H1 (cell line): Measurements from ENCODE around the gene EXOC2. TPM values are rescaled to one million over a fixed set of nuclear protein-coding genes. Genes with fewer than 3 reads are reported as not detected.

Experiments
- CTCF ChIA-PET: fragments of 300-600 bp; sonication (Branson Sonifier 250); formaldehyde crosslinking; loops from one replicate; lab custom pipeline; 2021; ENCODE audit not compliant: partially characterized antibody; lab: Charles Lee
- POLR2A ChIA-PET: fragments of 300-600 bp; sonication (Branson Sonifier 250); formaldehyde crosslinking; loops from one replicate; lab custom pipeline; 2021; ENCODE audit warnings: inconsistent platforms; ENCODE audit not compliant: partially characterized antibody; lab: Charles Lee
- DNase-seq, 2 experiments: peaks; one replicate each; pipeline versions ENCODE4 v3.0.0 to v3.0.0-alpha.2; 2010 to 2022; ENCODE audit warnings: low spot score in 2 of 2, low read depth in 1 of 2, mixed read lengths in 1 of 2
- FAIRE-seq: peaks from 2 replicates; lab custom pipeline; 2011; peaks lifted over from hg19 to GRCh38; lab: Jason Lieb, UNC
- H2AFZ ChIP-seq: 2 replicates; pipeline ENCODE4 v1.8.1; 2012; ENCODE audit warnings: low read length, inconsistent platforms
- H2AK5ac ChIP-seq: 2 replicates; pipeline ENCODE4 v1.6.1; 2013; ENCODE audit warnings: low read depth, low read length
- H2BK120ac ChIP-seq: replicated peaks from 2 replicates; pipeline ENCODE3; 2013; ENCODE audit warnings: low read depth, low read length, inconsistent platforms
- H2BK12ac ChIP-seq: 2 replicates; pipeline ENCODE4 v1.6.1; 2013; ENCODE audit warnings: low read depth, low read length
- H2BK15ac ChIP-seq: 2 replicates; pipeline ENCODE4 v1.6.1; 2013; ENCODE audit warnings: low read length
- H2BK20ac ChIP-seq: 2 replicates; pipeline ENCODE4 v1.6.1; 2013; ENCODE audit warnings: low read length
- H2BK5ac ChIP-seq: 2 replicates; pipeline ENCODE4 v1.6.1; 2013; ENCODE audit warnings: low read depth, low read length
- H3K14ac ChIP-seq: 2 replicates; pipeline ENCODE4 v1.6.1; 2013; ENCODE audit warnings: inconsistent platforms; ENCODE audit not compliant: insufficient read length
- H3K18ac ChIP-seq: 2 replicates; pipeline ENCODE4 v1.6.1; 2013; ENCODE audit warnings: low read length; ENCODE audit errors: extremely low read depth
- H3K23ac ChIP-seq: 2 replicates; pipeline ENCODE4 v1.6.1; 2013; ENCODE audit warnings: inconsistent platforms; ENCODE audit not compliant: insufficient read length
- H3K23me2 ChIP-seq: 2 replicates; pipeline ENCODE4 v1.6.1; 2013; ENCODE audit warnings: low read depth, low read length
- H3K27ac ChIP-seq: 2 replicates; pipeline ENCODE4 v1.6.1; 2011; ENCODE audit warnings: low read depth, low read length, inconsistent platforms
- H3K27me3 ChIP-seq, 4 experiments: replicated peaks in 1 of 4; 1 replicate in 1 of 4; 2 replicates in 3 of 4; pipeline versions ENCODE4 v1.6.1 to v1.8.1; 2011 to 2013; ENCODE audit warnings: low read length in 3 of 4, mild to moderate bottlenecking in 3 of 4, inconsistent platforms in 2 of 4, mixed read lengths in 2 of 4, moderate library complexity in 1 of 4; ENCODE audit not compliant: control insufficient read depth in 3 of 4, insufficient read depth in 3 of 4; ENCODE audit errors: extremely low read depth in 1 of 4
- H3K36me3 ChIP-seq, 4 experiments: 2 replicates each; pipeline versions ENCODE4 v1.6.1 to v1.8.1; 2011 to 2013; ENCODE audit warnings: mild to moderate bottlenecking in 4 of 4, low read length in 3 of 4, moderate library complexity in 2 of 4, control low read depth in 1 of 4, inconsistent platforms in 1 of 4; ENCODE audit not compliant: insufficient read depth in 4 of 4, control insufficient read depth in 2 of 4
- H3K4ac ChIP-seq: replicated peaks from 2 replicates; pipeline ENCODE3; 2013; ENCODE audit warnings: low read length, low read depth, mixed read lengths, inconsistent platforms; ENCODE audit not compliant: insufficient read length
- H3K4me1 ChIP-seq, 4 experiments: replicated peaks in 1 of 4; 1 replicate in 1 of 4; 2 replicates in 3 of 4; pipeline versions ENCODE4 v1.6.1 to v1.8.1; 2011 to 2013; ENCODE audit warnings: low read length in 3 of 4, inconsistent platforms in 2 of 4, mixed read lengths in 1 of 4; ENCODE audit not compliant: insufficient read depth in 4 of 4, control insufficient read depth in 3 of 4
- H3K4me2 ChIP-seq, 2 experiments: 2 replicates each; pipeline versions ENCODE4 v1.6.1 to v1.8.1; 2011 to 2013; ENCODE audit warnings: low read depth in 2 of 2, low read length in 2 of 2, control low read depth in 1 of 2, inconsistent platforms in 1 of 2, mild to moderate bottlenecking in 1 of 2; ENCODE audit not compliant: insufficient read depth in 1 of 2
- H3K4me3 ChIP-seq, 4 experiments: fragments of 200-600, 300-600 bp in 1 of 4; sonication (generic), shearing (Covaris generic), sonication (Bioruptor Twin) in 1 of 4; 2 replicates each; pipeline versions ENCODE4 v1.5.1 to v1.8.1; 2011 to 2016; ENCODE audit warnings: low read length in 4 of 4, low read depth in 3 of 4, control low read depth in 2 of 4, inconsistent platforms in 2 of 4, mild to moderate bottlenecking in 2 of 4, mixed read lengths in 1 of 4, moderate library complexity in 1 of 4; ENCODE audit not compliant: insufficient read depth in 2 of 4; ENCODE audit errors: extremely low read depth in 1 of 4
- H3K56ac ChIP-seq: replicated peaks from 2 replicates; pipeline ENCODE3; 2013; ENCODE audit warnings: low read depth, mild to moderate bottlenecking, mixed read lengths, low read length, inconsistent platforms; ENCODE audit not compliant: insufficient read length
- H3K79me1 ChIP-seq: 2 replicates; pipeline ENCODE4 v1.6.1; 2013; ENCODE audit warnings: low read depth, low read length, control low read depth
- H3K79me2 ChIP-seq, 2 experiments: 2 replicates each; pipeline versions ENCODE4 v1.6.1 to v1.8.1; 2012 to 2013; ENCODE audit warnings: low read length in 2 of 2, mild to moderate bottlenecking in 2 of 2, inconsistent platforms in 1 of 2; ENCODE audit not compliant: insufficient read depth in 2 of 2, control insufficient read depth in 1 of 2
- H3K9ac ChIP-seq, 4 experiments: replicated peaks in 1 of 4; 1 replicate in 1 of 4; 2 replicates in 3 of 4; pipeline versions ENCODE4 v1.6.1 to v1.8.1; 2011 to 2013; ENCODE audit warnings: low read depth in 3 of 4, low read length in 3 of 4, control low read depth in 2 of 4, mild to moderate bottlenecking in 2 of 4, moderate library complexity in 2 of 4, inconsistent platforms in 1 of 4; ENCODE audit errors: extremely low read depth in 1 of 4
- H3K9me3 ChIP-seq, 2 experiments: 2 replicates each; pipeline versions ENCODE4 v1.6.1 to v1.8.1; 2012 to 2013; ENCODE audit warnings: mild to moderate bottlenecking in 2 of 2, moderate library complexity in 2 of 2, control low read depth in 1 of 2, inconsistent platforms in 1 of 2, low read depth in 1 of 2, low read length in 1 of 2, mixed read lengths in 1 of 2; ENCODE audit not compliant: insufficient read depth in 2 of 2
- H4K20me1 ChIP-seq, 2 experiments: replicated peaks in 1 of 2; 2 replicates each; pipeline versions ENCODE3 to v1.8.1; 2011 to 2013; ENCODE audit warnings: inconsistent platforms in 2 of 2, low read length in 2 of 2, mild to moderate bottlenecking in 1 of 2; ENCODE audit not compliant: insufficient read depth in 2 of 2, control insufficient read depth in 1 of 2
- H4K5ac ChIP-seq: 2 replicates; pipeline ENCODE4 v1.6.1; 2013; ENCODE audit warnings: low read length, low read depth, mixed read lengths, inconsistent platforms; ENCODE audit not compliant: insufficient read length
- H4K8ac ChIP-seq: 2 replicates; pipeline ENCODE4 v1.8.0; 2013; ENCODE audit warnings: mild to moderate bottlenecking, moderate library complexity, low read length, inconsistent platforms; ENCODE audit not compliant: insufficient read depth; ENCODE audit errors: extremely low read depth
- H4K91ac ChIP-seq: replicated peaks from 2 replicates; pipeline ENCODE3; 2013; ENCODE audit warnings: low read length, mixed read lengths, inconsistent platforms; ENCODE audit not compliant: insufficient read length
- ASH2L ChIP-seq: fragments of 200-600, 300-600 bp; sonication (generic); IDR thresholded peaks from one replicate; pipeline ENCODE4 v1.7.1; 2017; ENCODE audit warnings: low read length
- SIX5 ChIP-seq: IDR thresholded peaks from 2 replicates; pipeline ENCODE4 v1.6.1; 2011; ENCODE audit warnings: mild to moderate bottlenecking, low read depth, low read length
- TAF7 ChIP-seq: optimal IDR thresholded peaks from 2 replicates; pipeline ENCODE3; 2011; ENCODE audit warnings: low read depth, mild to moderate bottlenecking, inconsistent platforms, low read length, moderate library complexity, borderline replicate concordance
- TCF12 ChIP-seq: IDR thresholded peaks from 2 replicates; pipeline ENCODE4 v1.6.1; 2011; ENCODE audit warnings: low read depth, mild to moderate bottlenecking, low read length
- YY1 ChIP-seq: IDR thresholded peaks from 2 replicates; pipeline ENCODE4 v1.6.1; 2011; ENCODE audit warnings: low read depth, mild to moderate bottlenecking, low read length
- WGBS, 2 experiments: shearing (Covaris generic) in 1 of 2; methylation state at CpG; one replicate each; pipeline versions ENCODE4 v1.1.6 to v1.1.7; 2013 to 2015; ENCODE audit warnings: low lambda C conversion rate in 2 of 2, mixed read lengths in 2 of 2, inconsistent platforms in 1 of 2, low coverage in 1 of 2, missing lambda C conversion rate in 1 of 2; ENCODE audit not compliant: insufficient replicate concordance in 2 of 2, insufficient coverage in 1 of 2, insufficient read length in 1 of 2; ENCODE audit errors: extremely low coverage in 1 of 2, missing lambda C conversion rate in 1 of 2; 5-methylcytosine and 5-hydroxymethylcytosine counted together
- polyA plus RNA-seq, 7 experiments: library from polyadenylated mRNA; depleted of rRNA in 3 of 7; stranded (reverse) in 5 of 7; unstranded in 2 of 7; fragments of >200 nt in 5 of 7; fragments of 200-250 nt in 2 of 7; gene quantifications; 1 replicate in 5 of 7; 2 replicates in 1 of 7; 4 replicates in 1 of 7; pipeline versions ENCODE4 v1.2.1 to v1.2.3, GENCODE V29; 2011 to 2013; ENCODE audit warnings: missing spikeins in 2 of 7, mixed read lengths in 2 of 7
- total RNA-seq: library from RNA; stranded (reverse); fragmentation: NEBNext Ultra II Directional; extraction: Animal tissue kit (Norgen Biotek cat#: 25700); gene quantifications from 2 replicates; pipeline ENCODE4 v1.2.1, GENCODE V29; 2021

Gene EXOC2
- total and polyA plus RNA-seq, 2 of the 8 experiments (the other 6 are each of a cell fraction or from before 2014, with no cell fraction given), result 25.5 to 44.4 TPM

DNA sequence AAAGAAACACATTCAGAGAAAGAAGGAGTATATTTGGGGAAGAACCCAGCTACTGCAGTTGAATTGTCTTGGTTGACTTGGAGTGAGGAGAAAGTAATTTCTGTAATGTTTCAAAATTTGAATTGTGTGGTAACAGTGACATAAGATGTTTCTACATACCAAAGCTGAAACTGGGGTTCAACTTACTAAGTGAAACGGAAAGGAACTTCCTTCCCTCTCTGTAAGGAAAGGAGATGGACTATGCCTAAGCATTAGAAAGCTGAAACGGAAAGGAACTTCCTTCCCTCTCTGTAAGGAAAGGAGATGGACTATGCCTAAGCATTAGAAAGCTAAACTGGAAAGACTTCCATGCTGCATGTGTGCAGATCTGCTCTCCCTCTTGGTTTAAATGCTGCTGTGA, 82.1 kb downstream of the EXOC2 start:
- H3K4me2 ChIP-seq, result no peak overlapping the region
- no peak overlapping the region for H4K91ac ChIP-seq
- H4K8ac ChIP-seq, result no peak overlapping the region
- DNase-seq, result no peak
- no peak overlapping the region for H3K4me3 ChIP-seq
- H3K79me2 ChIP-seq, result no peaks in the 10 kb centered on the region
- H3K23me2 ChIP-seq, result no peaks in the 10 kb centered on the region
- no peaks in the 10 kb centered on the region for H3K4me1 ChIP-seq
- no peak overlapping the region for H2BK20ac ChIP-seq
- H3K79me1 ChIP-seq, result no peaks in the 10 kb centered on the region
- no peak overlapping the region for H3K18ac ChIP-seq
- no peak overlapping the region for H2BK120ac ChIP-seq
- 87% methylated on average over 2 of the region's 2 CpGs; no CpG with 5 or more reads in 1 of the 2 experiments for WGBS, 2 experiments
- H3K4ac ChIP-seq, result no peak overlapping the region
- no peak for FAIRE-seq
- H3K27me3 ChIP-seq, result no peaks in the 10 kb centered on the region
- no peak overlapping the region for H3K9ac ChIP-seq
- no peak overlapping the region for H2AK5ac ChIP-seq
- no peaks in the 10 kb centered on the region for H3K9me3 ChIP-seq
- H2AFZ ChIP-seq, result no peak overlapping the region
- H2BK12ac ChIP-seq, result no peak overlapping the region
- no peak overlapping the region for H3K23ac ChIP-seq
- no peak overlapping the region for H3K27ac ChIP-seq
- no peak overlapping the region for H2BK5ac ChIP-seq
- ChIA-PET POLR2A (no interaction called here), CTCF (interaction anchor here (0.6 to 0.8 kb wide), 2 partner anchors 64 to 370 kb away, joined by 3 to 4 read pairs; no protein-coding TSS in a partner anchor)
- H4K5ac ChIP-seq, result no peak overlapping the region
- no peak overlapping the region for H2BK15ac ChIP-seq
- H3K14ac ChIP-seq, result no peak overlapping the region
- TF ChIP-seq TCF12 (no peak), SIX5 (no peak), YY1 (no peak), TAF7 (no peak), ASH2L (no peak)
- H3K36me3 ChIP-seq, result peaks cover 0 to 12% (median 6%) of the 10 kb centered on the region in 4 experiments; a peak in 6 of 8 replicates
- H3K56ac ChIP-seq, result no peak overlapping the region
- peaks cover 0 to 6% of the 10 kb centered on the region in 2 experiments for H4K20me1 ChIP-seq
